Mesothelial cell of epicardium (in vitro differentiated cells): ENCODE results near the gene KDM4C. TPM values are rescaled to one million over a fixed set of nuclear protein-coding genes. Genes with fewer than 3 reads are reported as not detected.

Source experiments
- DNase-seq, 2 experiments: peaks; one replicate each; pipeline ENCODE4 v3.0.0; 2021; ENCODE audit warnings: low spot score in 2 of 2; ENCODE audit not compliant: unreplicated experiment in 2 of 2
- H3K27ac Mint-ChIP-seq: 2 replicates; pipeline ENCODE4 v1.8.0; 2021; ENCODE audit warnings: mixed read lengths
- H3K27me3 Mint-ChIP-seq: 2 replicates; pipeline ENCODE4 v1.8.0; 2021; ENCODE audit warnings: low read depth, mixed read lengths
- H3K36me3 Mint-ChIP-seq: 2 replicates; pipeline ENCODE4 v1.8.0; 2021; ENCODE audit warnings: mixed read lengths
- H3K4me1 Mint-ChIP-seq: 2 replicates; pipeline ENCODE4 v1.8.0; 2021; ENCODE audit warnings: mixed read lengths
- H3K4me3 Mint-ChIP-seq: 2 replicates; pipeline ENCODE4 v1.8.0; 2021; ENCODE audit warnings: mild to moderate bottlenecking, moderate library complexity, mixed read lengths
- H3K9me3 Mint-ChIP-seq: 2 replicates; pipeline ENCODE4 v1.8.0; 2021; ENCODE audit warnings: mixed read lengths
- CTCF ChIP-seq: fragments of 200-600 bp; sonication (generic); IDR thresholded peaks from one replicate; pipeline ENCODE4 v1.5.0; 2021; ENCODE audit warnings: antibody characterized with exemption; ENCODE audit not compliant: unreplicated experiment
- total RNA-seq: library from RNA; stranded (reverse); gene quantifications from 3 replicates; pipeline ENCODE4 v1.2.1, GENCODE V29; 2021

Gene KDM4C
- total RNA-seq, 1 donor from 2014 or later = 25.4 TPM

GRCh38 chr9:6759185-6759977, 1.6 kb downstream of the KDM4C start:
- Mint-ChIP-seq H3K4me3 (peak overlapping the region; percentile 86), H3K27me3 (no peaks in the 10 kb centered on the region), H3K27ac (peak overlapping the region; percentile 82), H3K9me3 (peaks cover 6% of the 10 kb centered on the region), H3K4me1 (peaks cover 8% of the 10 kb centered on the region), H3K36me3 (no peaks in the 10 kb centered on the region)
- no peak for DNase-seq
- no peak for TF ChIP-seq CTCF

- no peak for TF ChIP-seq CTCF
- no peak for DNase-seq
- peaks cover 6% of the 10 kb centered on the region for H3K9me3 Mint-ChIP-seq
- peaks cover 19% of the 10 kb centered on the region for H3K4me1 Mint-ChIP-seq
- H3K4me3 Mint-ChIP-seq = no peak overlapping the region
- no peaks in the 10 kb centered on the region for H3K36me3 Mint-ChIP-seq
- H3K27me3 Mint-ChIP-seq = no peaks in the 10 kb centered on the region
- no peak overlapping the region for H3K27ac Mint-ChIP-seq
Observed at GRCh38 chr9:6761306-6761705, 3.5 kb downstream of the KDM4C start.

- no peaks in the 10 kb centered on the region for H3K36me3 Mint-ChIP-seq
- peaks cover 19% of the 10 kb centered on the region for H3K4me1 Mint-ChIP-seq
- no peak for TF ChIP-seq CTCF
- no peak for DNase-seq
- peaks cover 6% of the 10 kb centered on the region for H3K9me3 Mint-ChIP-seq
- H3K27me3 Mint-ChIP-seq = no peaks in the 10 kb centered on the region
- H3K27ac Mint-ChIP-seq = no peak overlapping the region
- no peak overlapping the region for H3K4me3 Mint-ChIP-seq
Observed at GRCh38 chr9:6763244-6763643, 5.5 kb downstream of the KDM4C start.

GRCh38 chr9:6764011-6764410, 6.2 kb downstream of the KDM4C start:
- no peaks in the 10 kb centered on the region for H3K36me3 Mint-ChIP-seq
- no peak overlapping the region for H3K4me3 Mint-ChIP-seq

GRCh38 chr9:6764523-6764922, 6.8 kb downstream of the KDM4C start:
- DNase-seq = no peak
- peak overlapping the region; percentile 43 for H3K27ac Mint-ChIP-seq
- no peak for TF ChIP-seq CTCF
- peaks cover 19% of the 10 kb centered on the region for H3K4me1 Mint-ChIP-seq
- no peaks in the 10 kb centered on the region for H3K27me3 Mint-ChIP-seq
- H3K9me3 Mint-ChIP-seq = peaks cover 6% of the 10 kb centered on the region
- H3K4me3 Mint-ChIP-seq = no peak overlapping the region
- H3K36me3 Mint-ChIP-seq = no peaks in the 10 kb centered on the region

More at GRCh38 chr9:6764011-6764410, 6.2 kb downstream of the KDM4C start:
- no peak for TF ChIP-seq CTCF
- no peak overlapping the region for H3K27ac Mint-ChIP-seq
- H3K4me1 Mint-ChIP-seq = peaks cover 19% of the 10 kb centered on the region
- no peaks in the 10 kb centered on the region for H3K27me3 Mint-ChIP-seq
- H3K9me3 Mint-ChIP-seq = peaks cover 6% of the 10 kb centered on the region
- DNase-seq = no peak
